HTERT RPE-1 (cell line): ENCODE data around the gene SUGCT.

Experiments used
- in situ Hi-C: fragments of 300-500 bp; cut with MboI; formaldehyde crosslinking; loops from 4 replicates; pipeline ENCODE4 v1.14.3; 2020; ENCODE audit warnings: low sequenced_read_pairs

Gene SUGCT

DNA sequence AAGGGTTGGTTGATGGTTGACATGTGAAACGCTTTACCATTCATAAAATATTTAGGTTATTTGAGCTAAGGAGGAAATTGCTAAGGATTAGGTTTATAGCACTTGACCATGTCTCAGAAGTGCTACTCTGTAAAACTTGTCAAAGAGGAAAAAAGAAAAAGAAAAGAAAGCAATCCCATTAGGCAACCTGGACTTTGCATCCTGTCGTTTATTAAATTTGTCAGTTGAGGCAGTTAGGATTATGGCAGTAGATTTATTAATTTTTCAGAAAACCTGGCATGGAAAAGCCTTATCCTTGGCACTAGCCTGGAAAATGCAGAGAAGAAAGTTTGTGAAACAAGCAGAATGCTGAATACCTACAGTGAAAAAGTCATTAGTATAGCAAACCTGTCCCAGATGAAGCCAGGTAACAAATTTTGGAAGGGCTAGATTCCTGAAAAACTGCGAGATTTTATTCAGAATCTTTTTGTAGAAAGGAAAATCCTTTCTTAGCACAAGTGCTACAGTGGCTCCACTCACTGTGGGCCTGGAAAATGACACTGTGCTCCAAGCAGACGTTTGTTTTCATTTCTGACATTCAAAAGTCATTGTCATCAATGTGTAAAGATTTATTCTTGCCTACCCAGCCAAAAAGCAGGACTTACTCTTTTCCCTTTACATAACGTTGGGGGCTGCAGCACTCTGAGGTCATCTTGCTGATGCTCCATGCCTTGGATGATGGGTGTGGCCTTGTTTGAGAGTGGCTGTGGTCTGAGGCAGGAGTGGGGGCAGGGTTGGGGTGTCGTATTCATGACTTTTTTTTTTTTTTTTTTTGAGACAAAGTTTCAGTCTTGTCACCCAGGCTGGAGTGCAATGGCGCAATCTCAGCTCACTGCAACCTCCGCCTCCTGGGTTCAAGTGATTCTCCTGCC, 664.9 kb downstream of the SUGCT start:
- in situ Hi-C loops: no loop called here

GRCh38 chr7:40800771-40801170, 666.0 kb downstream of the SUGCT start:
- in situ Hi-C loops: no loop called here

DNA sequence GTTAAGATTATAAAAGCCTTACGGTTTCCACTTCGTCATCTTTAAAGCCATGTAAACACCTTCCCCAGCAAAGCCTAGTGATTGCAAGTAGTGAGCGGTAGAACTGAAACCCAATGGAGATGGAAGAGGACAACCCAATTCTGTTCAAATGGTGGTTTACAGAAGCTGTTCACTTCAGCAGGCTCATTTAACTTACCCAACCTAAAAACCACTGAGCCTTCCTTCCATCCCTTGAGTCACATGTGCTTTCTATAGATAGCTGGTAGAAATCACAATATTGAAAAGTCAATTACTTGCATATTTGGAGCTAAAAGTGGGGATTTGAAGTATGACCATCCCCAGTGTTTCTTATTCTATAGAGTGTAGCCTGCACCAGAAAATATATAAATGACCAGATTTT, 667.7 kb downstream of the SUGCT start:
- in situ Hi-C loops: no loop called here

GRCh38 chr7:40804477-40805215, 669.8 kb downstream of the SUGCT start:
- in situ Hi-C loops: no loop called here

GRCh38 chr7:40805361-40805760, 670.6 kb downstream of the SUGCT start:
- in situ Hi-C loops: no loop called here

DNA sequence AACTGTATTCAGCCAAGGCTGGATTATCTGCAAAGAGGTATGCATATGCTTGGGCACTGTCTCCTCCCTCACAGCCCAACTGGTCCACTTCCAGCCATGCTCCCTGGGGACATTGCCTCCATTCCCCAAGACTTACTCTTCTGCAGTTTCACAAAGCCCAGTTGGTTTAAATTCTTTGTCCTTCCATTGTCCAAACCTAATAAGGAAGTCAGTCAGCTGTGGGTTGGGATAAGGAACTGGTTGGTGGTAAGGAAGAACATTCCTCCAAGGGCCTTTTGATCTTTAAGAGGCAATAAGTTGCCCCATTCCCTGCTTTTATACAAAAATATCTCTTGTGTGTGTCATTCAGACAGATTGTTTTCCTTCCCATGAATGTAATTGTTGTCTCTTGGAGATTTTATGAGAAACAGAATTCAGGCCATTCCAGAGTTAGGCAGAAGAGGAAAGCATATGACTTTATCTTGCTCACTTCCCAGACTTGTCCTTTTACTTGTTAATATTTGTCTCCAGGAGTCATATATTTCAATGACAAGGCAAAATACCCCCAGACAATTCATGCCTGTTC, 673.7 kb downstream of the SUGCT start:
- in situ Hi-C loops: no loop called here

- in situ Hi-C loops: no loop called here
Measured at GRCh38 chr7:40810274-40810673, 675.5 kb downstream of the SUGCT start.

DNA sequence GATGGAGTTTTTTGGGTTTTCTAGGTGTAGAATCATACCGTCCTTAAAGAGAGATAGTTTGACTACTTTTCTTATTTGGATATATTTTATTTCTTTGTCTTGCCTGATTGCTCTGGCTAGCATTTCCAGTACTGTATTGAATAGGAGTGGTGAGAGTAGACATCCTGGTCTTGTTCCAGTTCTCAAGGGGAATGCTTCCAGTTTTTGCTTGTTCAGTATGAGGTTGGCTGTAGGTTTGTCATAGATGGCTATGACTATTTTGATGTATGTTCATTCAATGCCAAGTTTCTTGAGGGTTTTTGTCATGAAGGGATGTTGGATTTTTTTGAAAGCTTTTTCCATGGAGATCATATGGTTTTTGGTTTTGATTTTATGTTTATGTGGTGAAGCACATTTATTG, 676.9 kb downstream of the SUGCT start:
- in situ Hi-C loops: no loop called here

DNA sequence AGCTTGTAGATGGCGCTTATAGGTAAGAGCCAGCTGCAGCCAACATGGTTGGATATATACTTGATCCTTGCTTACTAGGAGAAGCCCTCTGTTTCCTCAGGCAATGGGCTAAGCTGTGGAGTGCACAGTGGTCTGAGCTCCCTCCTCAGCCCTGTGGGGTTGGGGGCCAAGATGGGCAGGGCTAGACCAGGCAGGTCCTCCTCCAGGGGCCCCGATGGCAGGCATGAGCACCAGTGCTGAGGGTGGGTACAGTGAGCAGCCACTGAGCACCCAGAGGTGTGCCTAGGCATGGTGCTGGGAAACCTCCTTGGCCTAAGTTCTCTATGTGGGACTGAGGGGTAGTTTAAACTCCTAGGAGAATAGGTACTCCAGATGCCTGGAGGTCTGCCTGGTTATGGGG, 680.2 kb downstream of the SUGCT start:
- in situ Hi-C loops: no loop called here

DNA sequence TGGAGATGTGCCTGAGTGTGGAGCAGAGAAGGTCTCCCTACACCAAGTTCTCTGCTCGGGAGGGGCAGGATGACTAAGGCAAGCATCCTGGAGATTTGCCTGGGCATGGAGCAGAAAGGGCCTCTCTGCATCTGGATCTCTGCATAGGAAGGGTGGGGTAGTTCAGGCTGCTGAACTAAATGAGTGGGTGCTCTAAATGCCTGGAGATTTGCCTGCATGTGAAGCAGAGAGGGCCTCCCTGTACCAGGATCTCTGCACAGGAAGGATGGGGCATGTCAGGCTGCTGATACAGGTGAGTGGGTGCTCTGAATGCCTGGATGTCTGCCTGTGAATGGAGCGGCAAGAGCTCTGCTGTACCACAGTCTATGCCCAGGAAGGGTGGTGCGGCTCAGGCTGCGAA, 680.7 kb downstream of the SUGCT start:
- in situ Hi-C loops: no loop called here

GRCh38 chr7:40822861-40823260, 688.1 kb downstream of the SUGCT start:
- in situ Hi-C loops: no loop called here

DNA sequence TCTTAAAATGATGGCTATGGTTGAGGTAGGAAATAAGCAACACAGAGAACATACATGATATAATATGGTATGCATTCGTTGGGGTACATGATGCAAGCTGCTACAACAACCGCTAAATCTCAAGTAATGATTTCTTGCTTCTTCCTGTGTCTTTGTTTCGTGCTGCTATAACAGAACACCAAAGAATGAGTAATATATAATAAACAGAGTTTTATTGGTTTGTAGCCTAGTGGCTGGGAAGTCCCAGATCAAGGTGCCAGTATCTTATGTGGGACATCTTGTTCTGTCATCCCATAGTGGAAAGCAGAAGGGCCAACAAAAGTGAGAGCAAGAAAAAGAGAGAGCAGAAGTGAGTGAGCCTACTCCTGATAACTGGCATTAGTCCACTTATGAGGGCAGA, 689.7 kb downstream of the SUGCT start:
- in situ Hi-C loops: no loop called here

GRCh38 chr7:40826411-40827221, 691.8 kb downstream of the SUGCT start:
- in situ Hi-C loops: no loop called here

- in situ Hi-C loops: no loop called here
Measured at GRCh38 chr7:40827222-40828085, 692.6 kb downstream of the SUGCT start.

GRCh38 chr7:40828686-40829600, 694.1 kb downstream of the SUGCT start:
- in situ Hi-C loops: no loop called here

DNA sequence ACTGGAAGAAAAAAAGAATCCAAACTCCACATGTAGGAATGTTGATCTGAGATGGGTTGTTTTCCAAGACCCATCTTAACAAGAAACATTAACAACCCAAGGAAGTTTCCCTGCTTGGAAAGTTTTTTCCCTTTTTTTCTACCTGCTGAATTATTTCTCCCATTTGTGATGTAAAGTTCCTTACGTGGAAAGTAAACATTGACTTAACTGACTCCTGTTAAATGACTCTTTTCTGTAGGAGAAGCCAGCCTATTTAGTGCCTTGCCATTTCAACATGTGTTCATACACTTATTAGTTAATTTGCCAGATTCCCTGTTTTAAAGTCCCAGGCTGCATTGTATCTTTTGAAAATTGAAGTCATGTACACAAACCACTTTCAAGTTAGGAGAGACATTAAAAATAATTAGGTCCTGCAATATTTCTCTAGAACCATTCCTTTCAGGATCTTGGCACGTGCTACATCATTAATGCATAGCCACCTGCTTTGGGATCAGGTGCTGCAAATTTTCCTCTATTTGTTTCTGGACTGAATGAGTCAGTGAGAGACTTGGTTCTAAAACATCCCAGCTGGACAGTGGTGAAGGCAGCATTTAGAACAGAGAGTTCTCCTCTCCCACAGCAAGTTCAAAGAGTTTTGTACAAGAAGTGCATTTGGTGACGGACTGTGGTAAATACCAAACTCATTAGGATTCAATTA, 698.5 kb downstream of the SUGCT start:
- in situ Hi-C loops: no loop called here

DNA sequence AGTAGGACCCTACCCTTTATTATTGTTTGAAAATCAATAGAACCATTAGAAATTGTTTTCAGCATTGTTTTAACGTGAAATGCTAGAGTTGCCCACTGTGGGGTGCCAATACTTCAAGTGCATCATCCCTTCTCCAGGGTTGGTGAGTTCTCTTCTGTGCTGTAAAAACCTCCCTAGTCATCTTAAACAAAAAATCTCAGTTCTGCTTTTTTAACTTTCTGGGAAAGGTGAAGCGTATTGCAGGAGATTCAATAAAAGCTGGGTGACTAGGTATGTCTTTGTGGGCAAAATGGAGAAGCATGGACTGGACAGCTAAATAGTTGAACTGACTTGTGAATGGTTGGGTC, 699.1 kb downstream of the SUGCT start:
- in situ Hi-C loops: no loop called here

GRCh38 chr7:40836218-40836617, 701.4 kb downstream of the SUGCT start:
- in situ Hi-C loops: no loop called here

DNA sequence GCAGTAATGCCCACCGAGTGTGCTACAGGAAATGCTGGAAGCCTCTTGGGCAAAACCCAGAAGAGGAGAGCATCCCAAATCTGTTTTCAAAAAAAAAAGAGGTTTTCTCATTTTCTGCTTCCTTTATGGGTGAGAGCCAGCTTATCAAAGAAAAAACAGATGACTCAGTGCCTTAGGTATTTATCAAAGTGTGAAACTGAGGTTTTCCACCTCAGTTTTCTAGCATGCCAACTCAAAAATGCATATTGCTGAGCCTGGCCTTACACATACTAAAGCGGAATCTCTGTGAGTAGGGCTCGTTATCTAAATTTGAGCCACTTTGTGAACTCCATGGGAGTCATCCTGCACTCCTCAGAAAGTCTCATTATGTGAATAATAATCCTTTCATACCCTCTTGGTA, 705.1 kb downstream of the SUGCT start:
- in situ Hi-C loops: no loop called here
